ENCODE data around the gene GPC5. TPM values are rescaled to one million over a fixed set of nuclear protein-coding genes. Genes with fewer than 3 reads are reported as not detected.

The GPC5 gene
- total and polyA plus RNA-seq, 2 of the 8 experiments (the other 6 are each of a cell fraction or from before 2014, with no cell fraction given): 0.20 to 0.39 TPM

GRCh38 chr13:92743992-92744391 is 1345.6 kb downstream of the GPC5 start:
- Histone ChIP-seq H3K56ac (replicated peaks; ENCODE audit: insufficient read length, low read depth, low read length) (no peak overlapping the region), H2AFZ (ENCODE audit: low read length) (no peak overlapping the region), H3K9me3 (ENCODE audit: insufficient read depth in 2 of 2, low read depth in 1 of 2, low read length in 1 of 2) (no peaks in the 10 kb centered on the region), H2BK20ac (ENCODE audit: low read length) (no peak overlapping the region), H4K5ac (ENCODE audit: insufficient read length, low read depth, low read length) (no peak overlapping the region), H3K23me2 (ENCODE audit: low read depth, low read length) (no peaks in the 10 kb centered on the region), H3K36me3 (ENCODE audit: control insufficient read depth in 2 of 4, insufficient read depth in 4 of 4, low read length in 3 of 4) (no peaks in the 10 kb centered on the region), H4K20me1 (replicated peaks in 1 of 2; ENCODE audit: control insufficient read depth in 1 of 2, insufficient read depth in 2 of 2, low read length in 2 of 2) (no peaks in the 10 kb centered on the region), H3K79me1 (ENCODE audit: low read depth, low read length) (no peaks in the 10 kb centered on the region), H3K4me1 (replicated peaks in 1 of 4; ENCODE audit: control insufficient read depth in 3 of 4, insufficient read depth in 4 of 4, low read length in 3 of 4) (no peaks in the 10 kb centered on the region), H2BK12ac (ENCODE audit: low read depth, low read length) (no peak overlapping the region), H2BK5ac (ENCODE audit: low read depth, low read length) (no peak overlapping the region), H3K4me2 (ENCODE audit: insufficient read depth in 1 of 2, low read depth in 2 of 2, low read length in 2 of 2) (no peak overlapping the region), H3K9ac (replicated peaks in 1 of 4; ENCODE audit: extremely low read depth in 1 of 4, low read depth in 3 of 4, low read length in 3 of 4) (no peak overlapping the region), H4K8ac (ENCODE audit: extremely low read depth, insufficient read depth, low read length) (no peak overlapping the region), H3K79me2 (ENCODE audit: control insufficient read depth in 1 of 2, insufficient read depth in 2 of 2, low read length in 2 of 2) (no peaks in the 10 kb centered on the region), H3K23ac (ENCODE audit: insufficient read length) (no peak overlapping the region), H3K27ac (ENCODE audit: low read depth, low read length) (no peak overlapping the region), H2BK120ac (replicated peaks; ENCODE audit: low read depth, low read length) (no peak overlapping the region), H3K4ac (replicated peaks; ENCODE audit: insufficient read length, low read depth, low read length) (no peak overlapping the region), H3K14ac (ENCODE audit: insufficient read length) (no peak overlapping the region), H4K91ac (replicated peaks; ENCODE audit: insufficient read length, low read length) (no peak overlapping the region), H3K18ac (ENCODE audit: extremely low read depth, low read length) (no peak overlapping the region), H3K4me3 (ENCODE audit: extremely low read depth in 1 of 4, insufficient read depth in 2 of 4, low read depth in 3 of 4, low read length in 4 of 4) (no peak overlapping the region), H2BK15ac (ENCODE audit: low read length) (no peak overlapping the region), H3K27me3 (replicated peaks in 1 of 4; ENCODE audit: control insufficient read depth in 3 of 4, extremely low read depth in 1 of 4, insufficient read depth in 3 of 4, low read length in 3 of 4) (no peaks in the 10 kb centered on the region), H2AK5ac (ENCODE audit: low read depth, low read length) (no peak overlapping the region)
- no peak for TF ChIP-seq BRCA1 (IDR thresholded peaks at IDR 0.05; ENCODE audit: low read depth, low read length)
- TF ChIP-seq CEBPB (IDR thresholded peaks at IDR 0.05; ENCODE audit: low read depth, low read length): no peak
- TF ChIP-seq MAX (IDR thresholded peaks at IDR 0.05): no peak
- TF ChIP-seq KDM1A (IDR thresholded peaks at IDR 0.05; ENCODE audit: borderline replicate concordance, low read length): no peak
- TF ChIP-seq RFX5 (IDR thresholded peaks at IDR 0.05; ENCODE audit: borderline replicate concordance, low read depth, low read length): no peak
- no peak for TF ChIP-seq SRF (IDR thresholded peaks at IDR 0.05; ENCODE audit: low read depth, low read length)
- no peak for TF ChIP-seq NRF1 (IDR thresholded peaks at IDR 0.05; ENCODE audit: low read depth, low read length)
- no peak for TF ChIP-seq JUN (IDR thresholded peaks at IDR 0.05; ENCODE audit: low read depth, low read length)
- DNase-seq (ENCODE audit: low read depth in 1 of 2, low spot score in 2 of 2): no peak
- CTCF ChIA-PET (ENCODE audit: partially characterized antibody): no interaction called here
- POLR2A ChIA-PET (ENCODE audit: partially characterized antibody): no interaction called here
- no peak for FAIRE-seq
- WGBS, 2 experiments (ENCODE audit: extremely low coverage in 1 of 2, insufficient coverage in 1 of 2, insufficient read length in 1 of 2, insufficient replicate concordance in 2 of 2, low coverage in 1 of 2, low lambda C conversion rate in 2 of 2, missing lambda C conversion rate in 1 of 2): 92% methylated on average over 1 of the region's 1 CpG; no CpG with 5 or more reads in 1 of the 2 experiments

All from H1 (cell line).